Hepatocyte (in vitro differentiated cells): ENCODE measurements around the gene PTPRD. TPM values are rescaled to one million over a fixed set of nuclear protein-coding genes. Genes with fewer than 3 reads are reported as not detected.

Source experiments
- DNase-seq: peaks from one replicate; pipeline ENCODE4 v3.0.0-alpha.2; 2016; ENCODE audit warnings: low spot score
- H2AFZ ChIP-seq: fragments of 200-600 bp; sonication (generic); 2 replicates; pipeline ENCODE4 v1.6.0; 2016; ENCODE audit warnings: antibody characterized with exemption, mild to moderate bottlenecking
- H3K27ac ChIP-seq: fragments of 200-600 bp; sonication (generic); 2 replicates; pipeline ENCODE4 v1.5.1; 2016; ENCODE audit warnings: mild to moderate bottlenecking
- H3K27me3 ChIP-seq: fragments of 200-600 bp; sonication (generic); 2 replicates; pipeline ENCODE4 v1.6.1; 2016
- H3K36me3 ChIP-seq: fragments of 200-600 bp; sonication (generic); replicated peaks from 2 replicates; pipeline ENCODE4 v1.5.1; 2016; ENCODE audit warnings: low read depth; ENCODE audit not compliant: insufficient read depth
- H3K4me1 ChIP-seq: fragments of 200-600 bp; sonication (generic); 2 replicates; pipeline ENCODE4 v1.5.1; 2016; ENCODE audit warnings: mild to moderate bottlenecking, moderate library complexity; ENCODE audit not compliant: insufficient read depth
- H3K4me2 ChIP-seq: fragments of 200-600 bp; sonication (generic); 2 replicates; pipeline ENCODE4 v1.6.0; 2016
- H3K4me3 ChIP-seq: fragments of 200-600 bp; sonication (generic); 2 replicates; pipeline ENCODE4 v1.5.1; 2016; ENCODE audit warnings: mild to moderate bottlenecking
- H3K79me2 ChIP-seq: fragments of 200-600 bp; sonication (generic); 2 replicates; pipeline ENCODE4 v1.6.0; 2017; ENCODE audit warnings: mild to moderate bottlenecking
- H3K9me2 ChIP-seq: fragments of 200-600 bp; sonication (generic); replicated peaks from 2 replicates; pipeline ENCODE4 v1.6.0; 2017; ENCODE audit warnings: mild to moderate bottlenecking; ENCODE audit not compliant: insufficient read depth
- H3K9me3 ChIP-seq: fragments of 200-600 bp; sonication (generic); 2 replicates; pipeline ENCODE4 v1.5.1; 2016; ENCODE audit warnings: low read depth, mild to moderate bottlenecking
- H4K20me1 ChIP-seq: fragments of 200-600 bp; sonication (generic); 2 replicates; pipeline ENCODE4 v1.6.0; 2016; ENCODE audit warnings: mild to moderate bottlenecking; ENCODE audit not compliant: insufficient read depth, poor library complexity, severe bottlenecking
- CTCF ChIP-seq: fragments of 200-600 bp; sonication (generic); IDR thresholded peaks from 2 replicates; pipeline ENCODE4 v1.5.1; 2016; ENCODE audit warnings: antibody characterized with exemption, mild to moderate bottlenecking; ENCODE audit not compliant: poor library complexity
- EZH2 ChIP-seq: fragments of 200-600 bp; sonication (generic); IDR thresholded peaks from 2 replicates; pipeline ENCODE4 v1.6.1; 2016; ENCODE audit warnings: antibody characterized with exemption, mild to moderate bottlenecking, borderline replicate concordance
- EZH2phosphoT487 ChIP-seq: fragments of 200-600 bp; sonication (generic); IDR thresholded peaks from one replicate; pipeline ENCODE4 v1.6.1; 2018; ENCODE audit warnings: antibody characterized with exemption, mild to moderate bottlenecking, low read depth, moderate library complexity; ENCODE audit not compliant: unreplicated experiment, severe bottlenecking
- WGBS: methylation state at CpG from one replicate; pipeline ENCODE4 v1.1.6; 2016; ENCODE audit warnings: low lambda C conversion rate; ENCODE audit errors: missing lambda C conversion rate; 5-methylcytosine and 5-hydroxymethylcytosine counted together
- polyA plus RNA-seq: library from polyadenylated mRNA; unstranded; fragments of >200 nt; fragmentation: Nextera tagmentation; extraction: Ambion mirVana; gene quantifications from 2 replicates; pipeline ENCODE4 v1.2.1, GENCODE V29; 2016
- total RNA-seq: library from RNA; depleted of rRNA; stranded (reverse); fragments of >200 nt; gene quantifications from 2 replicates; pipeline ENCODE4 v1.2.3, GENCODE V29; 2014

Gene PTPRD
- total and polyA plus RNA-seq, 2 experiments from 2014 or later: 6.5 to 77.6 TPM

GRCh38 chr9:9605681-9606080 is 1007.1 kb downstream of the PTPRD start:
- Histone ChIP-seq H3K27ac (no peak overlapping the region), H3K4me1 (no peaks in the 10 kb centered on the region)

DNA sequence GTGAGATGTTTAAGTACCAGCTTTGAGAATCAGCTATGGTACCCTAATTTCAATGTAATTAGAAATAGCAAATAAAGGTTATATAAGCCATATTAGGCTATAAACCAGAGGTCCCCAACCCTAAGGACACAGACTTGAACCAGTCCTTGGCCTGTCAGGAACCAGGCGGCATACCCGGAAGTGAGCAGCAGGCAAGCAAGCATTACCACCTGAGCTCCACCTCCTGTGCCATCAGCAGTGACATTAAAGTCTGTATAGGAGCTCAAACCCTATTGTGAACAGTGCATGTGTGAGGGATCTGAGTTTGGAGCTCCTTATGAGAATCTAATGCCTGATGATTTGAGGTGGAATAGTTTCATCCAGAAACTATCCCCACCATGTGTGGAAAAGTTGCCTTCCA is 1009.5 kb downstream of the PTPRD start:
- H3K27ac ChIP-seq: no peak overlapping the region
- no peaks in the 10 kb centered on the region for H3K79me2 ChIP-seq
- H2AFZ ChIP-seq: no peak overlapping the region
- no peak for DNase-seq
- no peak overlapping the region for H3K4me3 ChIP-seq
- no peaks in the 10 kb centered on the region for H3K4me1 ChIP-seq
- no peaks in the 10 kb centered on the region for H3K9me2 ChIP-seq
- no peaks in the 10 kb centered on the region for H3K36me3 ChIP-seq
- no peak overlapping the region for H3K4me2 ChIP-seq
- H3K27me3 ChIP-seq: no peaks in the 10 kb centered on the region
- 84% methylated on average over 2 of the region's 2 CpGs for WGBS
- H4K20me1 ChIP-seq: no peaks in the 10 kb centered on the region
- H3K9me3 ChIP-seq: no peaks in the 10 kb centered on the region
- TF ChIP-seq CTCF (no peak), EZH2phosphoT487 (no peak), EZH2 (no peak)

More at GRCh38 chr9:9605681-9606080, 1007.1 kb downstream of the PTPRD start:
- DNase-seq: no peak
- Histone ChIP-seq H4K20me1 (no peaks in the 10 kb centered on the region), H3K79me2 (no peaks in the 10 kb centered on the region), H3K9me3 (no peaks in the 10 kb centered on the region), H2AFZ (no peak overlapping the region), H3K9me2 (no peaks in the 10 kb centered on the region), H3K4me3 (no peak overlapping the region), H3K4me2 (no peak overlapping the region), H3K36me3 (no peaks in the 10 kb centered on the region), H3K27me3 (no peaks in the 10 kb centered on the region)
- 79% methylated on average over 4 of the region's 4 CpGs for WGBS
- TF ChIP-seq CTCF (no peak), EZH2 (no peak), EZH2phosphoT487 (no peak)

DNA sequence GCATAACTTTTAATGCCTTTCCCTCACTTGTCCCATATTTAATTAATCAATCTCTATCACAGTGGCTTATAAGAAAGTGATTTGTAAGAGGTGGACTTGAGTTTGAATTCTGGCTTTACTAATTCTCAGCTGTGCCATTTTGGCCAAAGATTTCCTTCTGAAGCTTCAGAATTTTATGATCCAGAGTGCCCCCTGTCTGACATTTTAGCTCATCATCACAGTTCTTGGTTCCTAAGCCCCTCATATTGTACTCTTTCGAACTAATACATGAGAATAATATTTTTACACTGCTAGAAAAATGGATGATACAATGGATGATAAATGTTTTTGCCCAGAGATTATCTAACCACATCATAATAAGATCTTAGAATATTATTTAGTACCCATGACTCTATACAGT is 1014.1 kb downstream of the PTPRD start:
- 86% methylated on average over 1 of the region's 1 CpG for WGBS
- Histone ChIP-seq H2AFZ (no peak overlapping the region), H3K4me1 (no peaks in the 10 kb centered on the region), H4K20me1 (no peaks in the 10 kb centered on the region), H3K79me2 (no peaks in the 10 kb centered on the region), H3K9me2 (no peaks in the 10 kb centered on the region), H3K27me3 (no peaks in the 10 kb centered on the region), H3K4me2 (no peak overlapping the region), H3K36me3 (no peaks in the 10 kb centered on the region), H3K4me3 (no peak overlapping the region), H3K9me3 (no peaks in the 10 kb centered on the region), H3K27ac (no peak overlapping the region)
- no peak for DNase-seq
- no peak for TF ChIP-seq CTCF
- TF ChIP-seq EZH2phosphoT487: no peak
- no peak for TF ChIP-seq EZH2

GRCh38 chr9:9592104-9592503 is 1020.7 kb downstream of the PTPRD start:
- no peaks in the 10 kb centered on the region for H3K36me3 ChIP-seq
- no peaks in the 10 kb centered on the region for H3K9me3 ChIP-seq
- H3K4me2 ChIP-seq: no peak overlapping the region
- no peaks in the 10 kb centered on the region for H3K4me1 ChIP-seq
- no peak for TF ChIP-seq EZH2phosphoT487
- no peak for TF ChIP-seq CTCF
- no peak for TF ChIP-seq EZH2
- no peaks in the 10 kb centered on the region for H3K27me3 ChIP-seq
- no peaks in the 10 kb centered on the region for H3K79me2 ChIP-seq
- no peak overlapping the region for H3K27ac ChIP-seq
- DNase-seq: no peak
- H4K20me1 ChIP-seq: no peaks in the 10 kb centered on the region
- H3K4me3 ChIP-seq: no peak overlapping the region
- 89% methylated on average over 2 of the region's 2 CpGs for WGBS
- H2AFZ ChIP-seq: no peak overlapping the region
- no peaks in the 10 kb centered on the region for H3K9me2 ChIP-seq
